HCEC 1CT (cell line): ENCODE results near the gene IL1RAP.

Experiments
- DNase-seq: peaks from one replicate; pipeline ENCODE4 v3.0.0-alpha.2; 2017

Gene IL1RAP

GRCh38 chr3:190545191-190545590 is 31.3 kb downstream of the IL1RAP start:
- DNase-seq = no peak

- no peak for DNase-seq
These were observed 33.1 kb downstream of the IL1RAP start for GRCh38 chr3:190546881-190547510.

DNA sequence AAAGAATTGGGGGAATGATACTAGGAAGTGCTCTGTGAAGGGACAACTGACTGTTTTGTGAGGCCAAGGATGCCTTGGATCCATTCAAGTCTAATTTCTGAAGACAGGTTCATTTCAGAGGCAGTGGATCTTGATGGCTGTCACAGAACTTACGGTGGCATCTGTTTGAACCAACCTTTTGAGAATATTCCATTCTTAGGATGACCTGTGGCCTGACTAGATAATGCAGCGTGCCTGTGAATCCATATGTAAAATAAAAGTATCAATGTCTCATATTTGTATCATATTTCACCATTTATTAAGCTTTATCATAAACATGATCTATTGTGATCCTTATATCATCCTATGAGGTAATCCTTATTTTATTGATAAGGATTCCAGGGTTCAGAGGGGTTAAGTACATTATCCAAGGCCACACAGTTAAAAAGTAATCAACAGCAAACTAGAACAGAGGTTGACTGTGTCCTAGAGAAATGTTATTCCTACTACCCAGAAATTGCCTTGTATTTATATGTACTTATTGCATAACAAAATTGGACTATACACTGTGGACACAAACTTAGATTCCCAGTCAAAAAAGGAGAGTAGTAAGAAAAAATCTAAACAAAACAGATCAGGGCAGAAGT is 34.3 kb downstream of the IL1RAP start:
- no peak for DNase-seq

- no peak for DNase-seq
These were observed 38.1 kb downstream of the IL1RAP start for GRCh38 chr3:190552021-190552420.

GRCh38 chr3:190552969-190553759 is 39.3 kb downstream of the IL1RAP start:
- no peak for DNase-seq

DNA sequence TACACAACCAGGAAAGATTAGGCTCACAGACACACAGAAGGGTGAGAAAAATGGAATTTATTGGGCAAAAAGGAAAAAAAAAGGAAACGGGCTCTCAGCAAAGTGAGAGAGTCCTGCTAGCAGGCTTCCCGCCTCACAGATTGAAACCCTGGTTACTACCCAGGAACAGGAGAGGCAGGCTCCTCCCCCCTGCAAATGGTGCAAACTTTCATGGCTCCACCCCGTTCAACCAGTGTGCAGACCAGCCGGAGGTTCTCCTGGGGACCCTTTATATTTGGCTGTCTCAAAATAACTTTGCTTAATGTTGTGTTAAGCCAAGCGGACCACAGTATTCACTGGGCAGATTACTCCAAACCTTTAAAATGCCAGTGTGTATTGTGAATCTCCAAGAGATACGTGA is 40.3 kb downstream of the IL1RAP start:
- no peak for DNase-seq

DNA sequence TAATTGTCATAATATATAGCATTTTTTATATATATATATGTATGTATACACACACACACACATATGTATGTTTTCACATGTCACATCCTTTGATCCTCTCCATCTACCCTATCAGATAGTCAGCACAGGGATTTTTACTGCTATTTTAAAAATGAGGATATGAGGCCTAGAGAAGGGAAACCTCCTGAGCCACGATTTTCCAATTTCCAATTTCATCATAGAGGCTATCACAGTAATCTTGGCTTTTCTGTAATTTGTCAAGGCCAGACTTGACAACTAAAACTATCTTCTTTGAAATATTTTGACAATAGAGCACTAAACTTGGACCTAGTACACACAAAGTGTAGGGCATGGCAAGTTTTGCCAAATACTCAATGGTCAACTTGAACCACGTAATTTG is 42.5 kb downstream of the IL1RAP start:
- DNase-seq = no peak

- no peak for DNase-seq
These were observed 43.4 kb downstream of the IL1RAP start for GRCh38 chr3:190557296-190557695.

DNA sequence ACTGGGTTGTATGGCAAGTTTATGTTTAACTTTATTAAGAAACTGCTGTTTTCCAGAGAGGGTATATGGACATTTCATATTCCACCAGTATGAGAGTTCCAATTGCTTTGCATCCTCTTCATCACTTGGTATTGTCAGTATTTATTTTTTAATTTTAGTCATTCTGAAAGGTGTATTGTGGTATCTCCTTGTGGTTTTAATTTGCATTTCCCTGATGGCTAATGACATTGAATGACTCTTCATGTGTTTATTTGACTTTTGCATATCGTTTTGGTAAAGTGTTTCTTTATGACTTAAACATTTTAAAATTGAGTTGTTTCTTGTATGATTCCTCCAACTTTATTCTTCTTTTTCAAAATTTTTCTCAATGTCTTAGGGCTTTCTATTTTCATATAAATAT is 44.4 kb downstream of the IL1RAP start:
- DNase-seq = no peak

DNA sequence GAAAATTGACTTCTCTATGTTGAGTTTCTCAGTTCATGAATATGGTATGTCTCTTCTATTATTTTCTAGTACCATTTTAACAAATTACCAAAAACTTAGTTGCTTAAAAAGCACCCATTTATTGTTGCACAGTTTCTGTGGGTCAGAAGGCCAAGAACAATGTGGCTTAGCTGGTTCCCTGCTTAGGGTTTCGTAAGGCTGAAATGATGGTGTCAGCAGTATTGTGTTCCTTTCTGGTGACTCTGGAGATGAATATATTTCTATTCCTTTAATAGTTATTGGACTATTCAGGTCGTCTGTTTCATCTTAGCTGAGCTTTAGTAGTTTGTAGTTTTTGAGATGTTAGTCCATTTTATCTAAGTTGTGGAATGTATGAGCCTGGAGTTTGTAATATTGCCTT is 44.9 kb downstream of the IL1RAP start:
- no peak for DNase-seq

GRCh38 chr3:190560013-190560895 is 46.4 kb downstream of the IL1RAP start:
- DNase-seq = no peak

DNA sequence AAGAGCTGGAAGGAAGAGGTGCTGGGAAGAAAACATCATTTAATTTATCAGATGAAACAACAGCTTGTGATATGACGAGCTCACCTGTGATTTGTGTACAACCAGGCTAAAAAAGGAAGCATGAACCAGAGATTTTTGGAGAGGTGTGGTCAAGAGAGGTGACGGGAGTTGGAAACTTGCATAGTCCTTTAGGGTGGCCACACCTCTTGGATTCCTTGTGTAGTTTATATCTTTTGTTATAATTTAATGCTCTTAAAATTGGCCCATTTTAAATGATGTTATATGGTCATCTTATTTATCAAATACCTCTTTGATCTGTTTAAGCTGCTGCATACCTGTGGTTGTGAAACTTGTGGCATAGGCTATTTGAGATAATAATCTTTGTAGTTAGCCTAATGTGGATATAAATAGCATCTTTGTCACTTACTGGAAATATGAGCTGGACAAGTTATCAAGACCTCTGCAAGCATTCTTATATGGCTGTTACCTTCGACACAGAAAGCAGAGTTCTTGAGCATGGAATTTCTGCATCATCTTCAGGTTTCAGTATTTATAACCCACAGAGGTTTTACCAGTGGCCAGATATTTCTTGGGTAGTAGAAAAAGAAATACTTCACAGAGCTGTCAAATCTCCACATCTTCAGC is 49.1 kb downstream of the IL1RAP start:
- no peak for DNase-seq

GRCh38 chr3:190564175-190564574 is 50.3 kb downstream of the IL1RAP start:
- DNase-seq = no peak

- peak; percentile 100 for DNase-seq
These were observed 52.4 kb downstream of the IL1RAP start for GRCh38 chr3:190566043-190566933.

DNA sequence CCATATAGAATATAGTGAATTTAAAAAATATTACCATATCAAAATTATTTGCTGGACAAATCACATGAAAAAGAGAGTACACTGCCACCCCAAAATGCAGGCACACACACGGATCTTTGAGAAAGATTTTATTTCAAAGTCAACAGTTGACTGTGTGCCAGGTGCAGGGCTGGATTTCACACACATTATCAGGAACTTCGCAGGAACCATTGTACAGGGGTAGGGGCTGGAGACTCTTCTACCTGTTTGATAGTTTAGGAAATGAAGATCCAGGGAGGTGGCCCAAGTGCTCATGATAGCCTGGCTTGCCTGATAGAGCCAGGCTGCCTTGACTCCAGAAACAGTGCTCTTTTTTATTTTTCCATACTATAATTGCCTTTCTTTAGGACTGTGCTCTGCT is 54.2 kb downstream of the IL1RAP start:
- no peak for DNase-seq

- DNase-seq = no peak
These were observed 60.6 kb downstream of the IL1RAP start for GRCh38 chr3:190574473-190574872.

- no peak for DNase-seq
These were observed 61.7 kb downstream of the IL1RAP start for GRCh38 chr3:190575437-190576185.

- DNase-seq = no peak
These were observed 63.3 kb downstream of the IL1RAP start for GRCh38 chr3:190577225-190577624.

DNA sequence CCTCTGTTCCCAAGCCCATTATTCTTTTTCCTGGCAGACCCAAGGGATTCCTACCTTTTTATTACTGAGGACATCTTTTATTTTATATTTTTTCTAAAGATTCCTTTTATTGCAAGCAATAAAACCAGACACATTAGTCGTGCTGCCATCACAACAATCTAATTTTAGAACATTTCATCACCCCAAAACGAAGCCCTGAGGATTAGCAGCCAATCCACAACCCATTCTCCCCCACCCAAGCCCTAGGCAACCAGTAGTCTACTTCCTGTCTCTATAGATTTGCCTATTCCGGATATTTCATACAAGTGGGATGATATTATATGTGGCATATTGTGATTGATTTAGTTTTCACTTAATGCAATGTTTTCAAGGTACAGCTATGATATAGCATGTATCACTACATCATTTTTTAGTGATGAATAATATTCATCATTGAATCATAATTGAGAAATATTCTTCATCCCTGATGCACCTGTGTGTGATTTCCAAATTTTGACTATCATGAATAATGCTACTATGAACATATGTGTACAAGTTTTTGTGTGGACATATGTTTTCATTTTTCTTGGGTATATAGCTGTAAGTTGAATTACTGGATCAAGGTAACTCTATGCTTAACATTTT is 65.7 kb downstream of the IL1RAP start:
- peak; percentile 19 for DNase-seq

DNA sequence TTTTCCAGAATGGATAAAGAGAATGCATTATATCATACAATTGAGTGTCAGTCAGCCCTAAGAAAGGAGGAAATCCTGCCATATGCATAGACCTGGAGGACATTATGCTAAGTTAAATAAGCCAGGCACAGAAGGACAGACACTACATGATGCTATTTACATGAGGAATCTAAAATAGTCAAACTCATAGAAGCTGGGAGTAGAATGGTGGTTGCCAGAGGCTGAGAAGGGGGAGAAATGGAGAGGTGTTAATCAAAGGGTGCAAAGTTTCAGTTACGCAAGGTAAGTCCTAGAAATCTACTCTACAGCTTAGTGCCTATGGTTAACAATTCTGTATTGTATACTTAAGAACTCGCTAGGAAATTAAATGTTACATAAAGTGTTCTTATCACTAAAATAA is 66.5 kb downstream of the IL1RAP start:
- no peak for DNase-seq
